ENCODE results near the gene KNG1. TPM values are rescaled to one million over a fixed set of nuclear protein-coding genes. Genes with fewer than 3 reads are reported as not detected.

KNG1 gene
- total RNA-seq, 1 experiment from 2014 or later = not detected

DNA sequence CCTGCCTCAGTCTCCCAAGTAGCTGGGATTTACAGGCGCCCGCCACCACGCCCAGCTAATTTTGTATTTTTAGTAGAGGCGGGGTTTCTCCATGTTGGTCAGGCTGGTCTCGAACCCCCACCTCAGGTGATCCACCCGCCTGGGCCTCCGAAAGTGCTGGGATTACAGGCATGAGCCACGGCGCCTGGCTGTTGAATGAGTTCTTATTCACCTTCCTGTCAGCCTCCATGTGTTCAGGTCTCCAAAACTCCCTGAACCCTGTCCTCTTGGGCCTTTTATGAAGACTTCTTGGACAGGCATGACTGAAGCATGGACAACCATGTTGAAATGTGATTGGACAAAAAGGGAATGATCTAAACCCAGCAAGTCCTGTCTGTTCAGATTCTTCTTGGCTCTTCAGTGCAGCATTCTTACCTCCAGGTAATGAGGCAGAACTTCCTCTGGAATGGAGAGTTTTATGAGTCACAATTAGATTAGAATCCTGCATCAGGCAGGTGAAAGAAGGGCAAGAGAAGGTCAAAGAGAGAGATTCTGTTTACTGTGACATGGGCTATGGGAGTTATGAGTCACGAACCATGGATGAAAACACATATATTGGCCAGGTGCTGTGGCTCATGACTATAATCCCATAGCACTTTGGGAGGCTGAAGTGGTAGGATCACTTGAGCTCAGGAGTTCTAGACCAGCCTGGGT, 43.1 kb downstream of the KNG1 start:
- intact Hi-C loops (cut with micrococcal nuclease; ENCODE audit: unreplicated experiment) = no loop called here
- Histone ChIP-seq H3K4me1 (ENCODE audit: insufficient read depth, low read length, poor library complexity, severe bottlenecking) (no peaks in the 10 kb centered on the region), H3K27me3 (replicated peaks; ENCODE audit: insufficient read depth, low read depth, low read length, poor library complexity) (no peaks in the 10 kb centered on the region), H3K27ac (ENCODE audit: low read depth, low read length, poor library complexity, severe bottlenecking) (no peak overlapping the region), H3K4me3 (ENCODE audit: low read depth, low read length, poor library complexity, severe bottlenecking) (no peak overlapping the region), H3K36me3 (ENCODE audit: insufficient read depth, low read length, poor library complexity, severe bottlenecking) (no peaks in the 10 kb centered on the region), H3K9me3 (ENCODE audit: low read depth, low read length, poor library complexity, severe bottlenecking) (no peaks in the 10 kb centered on the region)
- POLR2A ChIA-PET (ENCODE audit: low non-redundant PET) = no interaction called here
- no TSS peak for BruUV-seq (replicated peaks)
- DNase-seq (ENCODE audit: low spot score) = no peak
- no peak for TF ChIP-seq CTCF (conservative IDR thresholded peaks at IDR 0.05; ENCODE audit: low read depth, low read length)
- TF ChIP-seq EZH2 (IDR thresholded peaks at IDR 0.05; ENCODE audit: borderline replicate concordance, low read depth, low read length, poor library complexity, severe bottlenecking) = no peak
- CTCF ChIA-PET = interaction anchor here (0.6 kb wide), 1 partner anchor 504 kb away, joined by 6 read pairs; no protein-coding TSS in a partner anchor

GRCh38 chr3:186760897-186761447, 43.8 kb downstream of the KNG1 start:
- Histone ChIP-seq H3K4me1 (ENCODE audit: insufficient read depth, low read length, poor library complexity, severe bottlenecking) (no peaks in the 10 kb centered on the region), H3K36me3 (ENCODE audit: insufficient read depth, low read length, poor library complexity, severe bottlenecking) (no peaks in the 10 kb centered on the region), H3K4me3 (ENCODE audit: low read depth, low read length, poor library complexity, severe bottlenecking) (no peak overlapping the region), H3K9me3 (ENCODE audit: low read depth, low read length, poor library complexity, severe bottlenecking) (no peaks in the 10 kb centered on the region), H3K27me3 (replicated peaks; ENCODE audit: insufficient read depth, low read depth, low read length, poor library complexity) (no peaks in the 10 kb centered on the region), H3K27ac (ENCODE audit: low read depth, low read length, poor library complexity, severe bottlenecking) (no peak overlapping the region)
- intact Hi-C loops (cut with micrococcal nuclease; ENCODE audit: unreplicated experiment) = no loop called here
- ChIA-PET CTCF (interaction anchor here (0.6 kb wide), 1 partner anchor 504 kb away, joined by 6 read pairs; no protein-coding TSS in a partner anchor), POLR2A (ENCODE audit: low non-redundant PET) (no interaction called here)
- no TSS peak for BruUV-seq (replicated peaks)
- no peak for DNase-seq (ENCODE audit: low spot score)
- TF ChIP-seq EZH2 (IDR thresholded peaks at IDR 0.05; ENCODE audit: borderline replicate concordance, low read depth, low read length, poor library complexity, severe bottlenecking) (no peak), CTCF (conservative IDR thresholded peaks at IDR 0.05; ENCODE audit: low read depth, low read length) (no peak)

- no peaks in the 10 kb centered on the region for H3K36me3 ChIP-seq (ENCODE audit: insufficient read depth, low read length, poor library complexity, severe bottlenecking)
- no TSS peak for BruUV-seq (replicated peaks)
Measured at GRCh38 chr3:186772281-186772694, 55.1 kb downstream of the KNG1 start.

More at GRCh38 chr3:186772281-186772694, 55.1 kb downstream of the KNG1 start:
- intact Hi-C loops (cut with micrococcal nuclease; ENCODE audit: unreplicated experiment) = no loop called here
- TF ChIP-seq CTCF (conservative IDR thresholded peaks at IDR 0.05; ENCODE audit: low read depth, low read length) (no peak), EZH2 (IDR thresholded peaks at IDR 0.05; ENCODE audit: borderline replicate concordance, low read depth, low read length, poor library complexity, severe bottlenecking) (no peak)
- no peaks in the 10 kb centered on the region for H3K27me3 ChIP-seq (replicated peaks; ENCODE audit: insufficient read depth, low read depth, low read length, poor library complexity)
- ChIA-PET POLR2A (ENCODE audit: low non-redundant PET) (no interaction called here), CTCF (interaction anchor here (0.6 kb wide), 1 partner anchor 183 kb away, joined by 3 read pairs; no protein-coding TSS in a partner anchor)
- no peak for DNase-seq (ENCODE audit: low spot score)
- no peak overlapping the region for H3K27ac ChIP-seq (ENCODE audit: low read depth, low read length, poor library complexity, severe bottlenecking)
- no peak overlapping the region for H3K4me3 ChIP-seq (ENCODE audit: low read depth, low read length, poor library complexity, severe bottlenecking)
- no peaks in the 10 kb centered on the region for H3K4me1 ChIP-seq (ENCODE audit: insufficient read depth, low read length, poor library complexity, severe bottlenecking)
- H3K9me3 ChIP-seq (ENCODE audit: low read depth, low read length, poor library complexity, severe bottlenecking) = no peaks in the 10 kb centered on the region

All from A673 (cell line).